ENCODE data around the gene TEX35.

DNA sequence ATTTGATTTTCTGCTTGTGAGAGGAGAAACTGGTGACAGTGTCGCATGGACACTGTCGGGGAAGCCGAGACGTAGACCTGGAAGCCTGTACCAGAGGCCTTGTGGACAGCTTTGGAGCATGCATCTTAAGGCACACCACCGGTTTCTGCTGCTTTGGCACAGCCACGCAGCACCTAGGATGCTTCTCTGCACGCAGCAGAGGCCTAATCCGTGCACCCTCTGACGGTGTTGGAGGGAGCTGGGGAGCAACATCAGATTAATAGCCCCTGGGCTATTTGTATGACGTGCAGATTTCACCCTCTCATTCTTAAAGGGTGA lies 30.3 kb downstream of the TEX35 start:
- no peak for TF ChIP-seq CTCF (conservative IDR thresholded peaks at IDR 0.05; ENCODE audit: low read length)
- no peak for TF ChIP-seq EZH2phosphoT487 (IDR thresholded peaks at IDR 0.05; ENCODE audit: borderline replicate concordance, low read depth, low read length)
